ENCODE results near the gene FNTB. TPM values are rescaled to one million over a fixed set of nuclear protein-coding genes. Genes with fewer than 3 reads are reported as not detected.

FNTB gene
- total and polyA plus RNA-seq, 2 donors (not counting 3 experiments of a cell fraction or from before 2014, with no cell fraction given) = 21.0 to 21.6 TPM

GRCh38 chr14:64970041-64970440 is 16.7 kb upstream of the FNTB start:
- dilution Hi-C loops (cut with MboI; ENCODE audit: extremely low pct_ligation_motif_present, low sequenced_read_pairs) (no loop called here), intact Hi-C loops (cut with micrococcal nuclease) (no loop called here)
- no TSS peak for BruUV-seq (replicated peaks)
- POLR2A ChIA-PET = no interaction called here
- Histone ChIP-seq H3K27ac (ENCODE audit: insufficient read depth, low read depth, low read length) (no peak overlapping the region), H3K9me1 (replicated peaks; ENCODE audit: control insufficient read depth, extremely low read depth, insufficient read depth, low read length) (no peaks in the 10 kb centered on the region), H3K4me1 (ENCODE audit: control insufficient read depth, extremely low read depth, insufficient read depth, low read length) (peaks cover 14% of the 10 kb centered on the region), H3K27me3 (ENCODE audit: control insufficient read depth in 2 of 2, insufficient read depth in 2 of 2, low read length in 2 of 2) (no peaks in the 10 kb centered on the region), H3K79me2 (ENCODE audit: control insufficient read depth, insufficient read depth, low read length) (no peaks in the 10 kb centered on the region), H2AFZ (ENCODE audit: low read depth, low read length) (no peak overlapping the region), H4K20me1 (replicated peaks; ENCODE audit: control insufficient read depth, extremely low read depth, insufficient read depth, low read length) (no peaks in the 10 kb centered on the region), H3K4me3 (replicated peaks in 1 of 3; ENCODE audit: insufficient read depth in 1 of 3, low read depth in 1 of 3, low read length in 3 of 3) (no peak overlapping the region), H3K4me2 (ENCODE audit: insufficient read depth, low read length) (no peak overlapping the region), H3K36me3 (ENCODE audit: control insufficient read depth in 2 of 2, extremely low read depth in 1 of 2, insufficient read depth in 2 of 2, low read length in 2 of 2) (no peaks in the 10 kb centered on the region), H3K9me3 (replicated peaks; ENCODE audit: control insufficient read depth, insufficient read depth, low read length) (no peaks in the 10 kb centered on the region), H3K9ac (replicated peaks; ENCODE audit: extremely low read depth, insufficient read depth, low read length) (no peak overlapping the region)
- FAIRE-seq (no peak), DNase-seq (ENCODE audit: low read depth, low spot score) (no peak)
- CTCF ChIA-PET = interaction anchor here (1.7 to 2.5 kb wide), 3 partner anchors 11 to 59 kb away, joined by 5 to 7 read pairs (median 6); partner anchors contain the start of gene FNTB
- no peak for TF ChIP-seq GATA2 (IDR thresholded peaks at IDR 0.05; ENCODE audit: insufficient read depth, insufficient read length, low read depth, low read length)
- no peak for TF ChIP-seq EZH2 (IDR thresholded peaks at IDR 0.05; ENCODE audit: borderline replicate concordance, low read depth, low read length, severe bottlenecking)
- TF ChIP-seq MAX (IDR thresholded peaks at IDR 0.05; ENCODE audit: insufficient read depth, insufficient read length) = no peak
- TF ChIP-seq FOS (IDR thresholded peaks at IDR 0.05; ENCODE audit: borderline replicate concordance, insufficient read depth, low read length) = no peak
- TF ChIP-seq POLR2AphosphoS5 (IDR thresholded peaks at IDR 0.05; ENCODE audit: insufficient read depth, low read depth, low read length) = no peak
- TF ChIP-seq POLR2A (IDR thresholded peaks at IDR 0.05; ENCODE audit: low read depth, low read length) = no peak
- no peak for TF ChIP-seq MYC (IDR thresholded peaks at IDR 0.05; ENCODE audit: low read depth, low read length)
- TF ChIP-seq CTCF (IDR thresholded peaks at IDR 0.05; ENCODE audit: extremely low read depth in 1 of 2, insufficient read depth in 1 of 2, low read depth in 1 of 2, low read length in 2 of 2) = no peak
- TF ChIP-seq JUN (IDR thresholded peaks at IDR 0.05; ENCODE audit: borderline replicate concordance, insufficient read depth, insufficient read length, low read depth) = no peak

Data from endothelial cell of umbilical vein (primary cell).